K562 treated with DMSO at 1 percent for 12 hours (cell line): ENCODE measurements around the gene FCRL1. TPM values are rescaled to one million over a fixed set of nuclear protein-coding genes. Genes with fewer than 3 reads are reported as not detected.

ENCODE experiments used
- total RNA-seq: library from RNA; unstranded; fragments of 300-600 nt; gene quantifications from 2 replicates; pipeline ENCODE4 v1.2.3, GENCODE V29; 2022; ENCODE audit not compliant: insufficient read depth

FCRL1 gene, protein sequence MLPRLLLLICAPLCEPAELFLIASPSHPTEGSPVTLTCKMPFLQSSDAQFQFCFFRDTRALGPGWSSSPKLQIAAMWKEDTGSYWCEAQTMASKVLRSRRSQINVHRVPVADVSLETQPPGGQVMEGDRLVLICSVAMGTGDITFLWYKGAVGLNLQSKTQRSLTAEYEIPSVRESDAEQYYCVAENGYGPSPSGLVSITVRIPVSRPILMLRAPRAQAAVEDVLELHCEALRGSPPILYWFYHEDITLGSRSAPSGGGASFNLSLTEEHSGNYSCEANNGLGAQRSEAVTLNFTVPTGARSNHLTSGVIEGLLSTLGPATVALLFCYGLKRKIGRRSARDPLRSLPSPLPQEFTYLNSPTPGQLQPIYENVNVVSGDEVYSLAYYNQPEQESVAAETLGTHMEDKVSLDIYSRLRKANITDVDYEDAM
- not detected in 2 replicates for total RNA-seq

DNA sequence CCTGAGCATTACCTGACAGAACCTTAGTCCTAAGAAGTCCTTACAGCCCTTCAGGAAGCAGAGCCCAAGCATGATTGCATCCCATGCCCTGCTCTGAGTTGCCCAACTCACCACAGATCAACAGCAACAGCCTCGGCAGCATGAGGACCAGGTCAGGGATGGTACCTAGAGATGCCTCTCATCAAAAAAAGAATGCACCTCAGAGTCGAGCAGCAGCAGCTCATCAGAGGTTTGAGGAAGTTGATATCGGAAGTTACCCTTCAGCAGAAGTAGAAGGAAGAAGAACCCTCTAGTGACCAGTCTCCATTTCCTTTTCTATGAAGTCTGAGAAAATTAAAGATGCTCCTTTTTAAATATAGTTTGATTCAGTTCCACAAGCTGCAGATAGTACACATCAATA lies at the start of gene FCRL1:
Gene FCRL1 (minus strand): TSS at position 225 of the 400 bp plus-strand sequence. CDS start 83 bp downstream, at position 142.

DNA sequence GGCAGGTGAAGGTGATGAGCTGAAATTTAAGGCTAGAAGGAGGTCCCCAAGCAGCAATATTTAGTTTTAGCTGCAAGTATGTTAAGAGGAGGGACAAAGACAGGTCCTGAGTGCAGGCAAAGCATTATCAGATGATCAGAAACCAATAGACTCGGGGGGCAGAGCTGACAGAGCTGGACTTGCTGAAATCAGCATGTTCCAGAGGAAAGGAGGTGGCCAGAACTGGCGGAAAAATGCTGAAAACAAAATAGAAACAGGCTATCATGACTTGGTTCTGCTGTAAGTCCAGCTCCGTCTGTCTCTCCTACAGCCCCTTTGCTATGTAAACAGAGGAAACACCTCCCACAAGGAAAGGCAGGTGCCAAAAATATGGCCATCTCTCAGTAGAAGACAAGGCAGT lies 21.8 kb upstream of the FCRL1 start, which contains the start of gene CD5L:
Gene CD5L (minus strand): TSS at position 101 of the 400 bp plus-strand sequence. CDS start 107 bp downstream, outside the sequence.

DNA sequence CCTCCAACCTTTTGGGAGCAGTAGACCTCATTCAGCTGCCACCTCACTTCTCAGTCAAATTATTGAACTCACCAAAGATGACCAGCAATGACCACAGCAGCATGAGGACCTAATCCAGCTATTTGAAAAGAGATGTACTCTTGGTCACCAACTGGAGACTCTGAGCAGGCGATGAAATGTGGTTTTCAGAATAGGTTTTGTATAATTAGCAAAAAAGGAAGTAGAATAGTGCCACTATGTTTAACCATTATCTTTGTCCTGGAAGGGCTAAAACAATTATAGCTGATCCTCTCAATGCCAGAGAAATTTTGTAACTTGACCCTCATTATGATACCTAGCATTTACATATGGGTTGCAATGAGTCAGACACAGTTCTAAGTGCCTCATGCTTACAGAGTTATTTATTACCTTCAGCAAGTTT lies 42.9 kb downstream of the FCRL1 start, which contains the start of gene FCRL2:
Gene FCRL2 (minus strand): TSS at position 162 of the 421 bp plus-strand sequence. CDS start 59 bp downstream, at position 103.

Other genes starting within 250 kb of the FCRL1 start
- not detected in 2 replicates for gene FCRL4, start 222.0 kb downstream of the FCRL1 start, total RNA-seq
- gene FCRL3, start 119.4 kb downstream of the FCRL1 start, total RNA-seq, result not detected in 2 replicates
- not detected in 2 replicates for gene FCRL2, start 43.0 kb downstream of the FCRL1 start, total RNA-seq
- gene CD5L, start 21.7 kb upstream of the FCRL1 start, total RNA-seq, result not detected in 2 replicates
- 0.11 TPM in 1 of 2 replicates, not detected in the other for gene KIRREL1, start 173.5 kb upstream of the FCRL1 start, total RNA-seq